GM12878 (cell line): ENCODE results near the gene CTSH.

Experiments used
- CEBPZ ChIP-seq: fragments of 150-350 bp; IDR thresholded peaks from 2 replicates; pipeline ENCODE4 v1.6.1; 2016; ENCODE audit warnings: low read depth, low read length
- POLR2AphosphoS5 ChIP-seq: IDR thresholded peaks from 2 replicates; pipeline ENCODE4 v1.6.1; 2011; ENCODE audit warnings: mild to moderate bottlenecking, low read length, inconsistent platforms
- RB1 ChIP-seq: fragments of 450-650 bp; formaldehyde crosslinking; IDR thresholded peaks from 2 replicates; pipeline ENCODE4 v1.6.1; 2017; ENCODE audit warnings: mild to moderate bottlenecking, borderline replicate concordance

- TF ChIP-seq POLR2AphosphoS5 (no peak), CEBPZ (no peak), RB1 (no peak)
These were observed 19.7 kb downstream of the CTSH start for GRCh38 chr15:78925076-78925624.
